Heart right ventricle (tissue), 16 donors: ENCODE results near the gene FGD4. TPM values are rescaled to one million over a fixed set of nuclear protein-coding genes. Genes with fewer than 3 reads are reported as not detected.

Experiments used
- ATAC-seq, 8 donors: fragments of 200-7000 bp; cut with Tn5 transposase; one replicate each; pipeline ENCODE4 v1.9.1; 2020; ENCODE audit warnings: mild to moderate bottlenecking in 8 of 8, moderate library complexity in 8 of 8, moderate number of reproducible peaks in 1 of 8
- DNase-seq, 2 donors: peaks; one replicate each; pipeline ENCODE4 v3.0.0-alpha.2; 2020
- H3K27ac ChIP-seq, 10 donors: fragments of 200-600 bp; sonication (generic) in 2 of 10; one replicate each; pipeline versions ENCODE4 v1.5.0 to v1.8.0; 2020 to 2022; ENCODE audit warnings: mild to moderate bottlenecking in 3 of 10
- H3K27me3 ChIP-seq, 7 donors: fragments of 200-600 bp; one replicate each; pipeline ENCODE4 v1.8.0; 2021 to 2022; ENCODE audit warnings: mild to moderate bottlenecking in 2 of 7
- H3K36me3 ChIP-seq, 9 donors: fragments of 200-600 bp; sonication (generic) in 1 of 9; one replicate each; pipeline versions ENCODE4 v1.5.0 to v1.8.0; 2020 to 2022; ENCODE audit warnings: mild to moderate bottlenecking in 2 of 9
- H3K4me1 ChIP-seq, 9 donors: fragments of 200-600 bp; sonication (generic) in 1 of 9; one replicate each; pipeline versions ENCODE4 v1.5.0 to v1.8.0; 2020 to 2022; ENCODE audit warnings: mild to moderate bottlenecking in 4 of 9
- H3K4me3 ChIP-seq, 10 donors: fragments of 200-600 bp; sonication (generic) in 2 of 10; one replicate each; pipeline versions ENCODE4 v1.5.0 to v1.8.0; 2020 to 2022; ENCODE audit warnings: mild to moderate bottlenecking in 7 of 10, moderate library complexity in 2 of 10
- H3K9me3 ChIP-seq, 11 donors: fragments of 200-600 bp in 10 of 11; sonication (generic) in 2 of 11; one replicate each; pipeline versions ENCODE4 v1.5.0 to v1.8.0; 2013 to 2022; ENCODE audit warnings: mild to moderate bottlenecking in 2 of 11, control low read depth in 1 of 11, moderate library complexity in 1 of 11
- WGBS, 2 donors: extraction: QIAGEN DNeasy Blood & Tissue Kit; methylation state at CpG; one replicate each; pipeline ENCODE4 v1.1.7; 2013; ENCODE audit warnings: inconsistent platforms in 1 of 2; 5-methylcytosine and 5-hydroxymethylcytosine counted together
- intact Hi-C, 10 donors: fragments of 100-400 bp; cut with DNase I; formaldehyde crosslinking; loops; one replicate each; pipeline versions ENCODE4 v1.11.1 to v1.14.2; 2022
- polyA plus RNA-seq, 2 donors: library from polyadenylated mRNA; stranded (reverse); fragments of 200-250 nt; gene quantifications; one replicate each; pipeline ENCODE4 v1.2.3, GENCODE V29; 2013
- total RNA-seq, 10 donors: library from RNA; stranded (reverse); fragmentation: NEBNext Ultra II Directional in 3 of 10; extraction: Animal tissue kit (Norgen Biotek cat#: 25700) in 3 of 10; gene quantifications; one replicate each; pipeline versions ENCODE4 v1.2.1 to v1.2.4, GENCODE V29; 2021 to 2023
- TF ChIP-seq, protein P1 (sequence below), 9 donors: fragments of 200-600 bp; sonication (generic) in 2 of 9; IDR thresholded peaks; one replicate each; pipeline versions ENCODE4 v1.5.0 to v1.8.0; 2021 to 2022; ENCODE audit warnings: antibody characterized with exemption in 9 of 9, mild to moderate bottlenecking in 5 of 9, moderate library complexity in 1 of 9
- donor health status: Arrhythmogenic right ventricular cardiomyopathy.
- donor health status: ischemic (EF 13 %, LVEDD 7.1; RV severe dilation, severe dysfunction).
- donor health status: healthy with polysubstance abuse.
- donor health status: DM: no; HTN: yes; CAD: no.
- donor health status: DM: no; HTN: no; CAD: no.
- donor health status: ischemic (EF 25% LVEDD 6.9; RV normal size, moderate dysfunction).
- donor health status: ischemic (EF 25% LVEDD 5.7; RV mildly dilated, moderate dysfunction).
- donor health status: healthy.
- donor health status: DM: yes; HTN: yes; CAD: no.
- donor health status: Ischemic cardiomyopathy.
- donor health status: ischemic (EF 35%, LVEDD 5.7; RV mildly dilated, moderate dysfunction).
- donor health status: nonischemic (EF 11% LVEDD 7.7; RV severe dilation, severe dysfunction).
- donor health status: DM: yes; HTN: yes; CAD: no.
- donor health status: PGD.
- donor health status: ischemic (EF 29% LVEDD 5.4; RV normal size, mild dysfunction).
- donor health status: nonischemic (EF 23%, LVEDD 6.1; RV moderate dilation, normal function).

The FGD4 gene
- total and polyA plus RNA-seq, 12 donors, result 2.6 to 36.9 (median 25.5) TPM

- DNase-seq, result no peak
- TF ChIP-seq, protein P1, sequence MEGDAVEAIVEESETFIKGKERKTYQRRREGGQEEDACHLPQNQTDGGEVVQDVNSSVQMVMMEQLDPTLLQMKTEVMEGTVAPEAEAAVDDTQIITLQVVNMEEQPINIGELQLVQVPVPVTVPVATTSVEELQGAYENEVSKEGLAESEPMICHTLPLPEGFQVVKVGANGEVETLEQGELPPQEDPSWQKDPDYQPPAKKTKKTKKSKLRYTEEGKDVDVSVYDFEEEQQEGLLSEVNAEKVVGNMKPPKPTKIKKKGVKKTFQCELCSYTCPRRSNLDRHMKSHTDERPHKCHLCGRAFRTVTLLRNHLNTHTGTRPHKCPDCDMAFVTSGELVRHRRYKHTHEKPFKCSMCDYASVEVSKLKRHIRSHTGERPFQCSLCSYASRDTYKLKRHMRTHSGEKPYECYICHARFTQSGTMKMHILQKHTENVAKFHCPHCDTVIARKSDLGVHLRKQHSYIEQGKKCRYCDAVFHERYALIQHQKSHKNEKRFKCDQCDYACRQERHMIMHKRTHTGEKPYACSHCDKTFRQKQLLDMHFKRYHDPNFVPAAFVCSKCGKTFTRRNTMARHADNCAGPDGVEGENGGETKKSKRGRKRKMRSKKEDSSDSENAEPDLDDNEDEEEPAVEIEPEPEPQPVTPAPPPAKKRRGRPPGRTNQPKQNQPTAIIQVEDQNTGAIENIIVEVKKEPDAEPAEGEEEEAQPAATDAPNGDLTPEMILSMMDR (IDR thresholded peaks at IDR 0.05), result no peak
- H3K27me3 ChIP-seq, result no peaks in the 10 kb centered on the region
- intact Hi-C loops, result no loop called here
- peaks cover 0 to 16% (median 8%) of the 10 kb centered on the region in 9 donors for H3K4me1 ChIP-seq
- no peak for ATAC-seq
- no peak overlapping the region for H3K4me3 ChIP-seq
- no peaks in the 10 kb centered on the region for H3K9me3 ChIP-seq
- no peak overlapping the region for H3K27ac ChIP-seq
- peaks cover 0 to 99% (median 30%) of the 10 kb centered on the region in 9 donors for H3K36me3 ChIP-seq
- 87 to 94% methylated on average over 2 of the region's 2 CpGs for WGBS, 2 donors
Observed at GRCh38 chr12:32606443-32606842, 207.1 kb downstream of the FGD4 start.

DNA sequence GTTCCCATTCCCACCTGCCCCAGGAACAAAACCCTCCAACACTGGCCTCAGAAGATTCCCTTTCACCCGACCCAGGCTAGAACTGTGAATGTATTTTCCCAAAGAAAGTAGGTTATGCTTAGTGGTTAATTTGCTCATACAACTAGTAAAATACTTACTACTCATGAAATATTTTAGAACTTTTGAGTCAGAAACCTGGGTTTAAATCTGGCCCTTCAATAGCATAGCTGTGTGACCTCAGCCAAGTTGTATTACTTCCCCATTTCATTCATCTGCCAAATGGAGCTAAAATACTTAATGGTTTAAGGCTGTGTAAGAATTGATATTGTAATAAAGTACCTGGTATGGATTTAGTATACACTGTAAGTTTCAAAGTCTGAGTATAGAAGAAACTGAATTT lies 210.6 kb downstream of the FGD4 start:
- H3K4me3 ChIP-seq, result no peak overlapping the region
- no peaks in the 10 kb centered on the region for H3K9me3 ChIP-seq
- H3K36me3 ChIP-seq, result peaks cover 0 to 98% (median 20%) of the 10 kb centered on the region in 9 donors
- intact Hi-C loops, result no loop called here
- 96 to 97% methylated on average over 1 of the region's 1 CpG for WGBS, 2 donors
- TF ChIP-seq, protein P1 (IDR thresholded peaks at IDR 0.05), result no peak
- DNase-seq, result no peak
- H3K27me3 ChIP-seq, result no peaks in the 10 kb centered on the region
- ATAC-seq, result no peak
- H3K27ac ChIP-seq, result no peak overlapping the region
- H3K4me1 ChIP-seq, result peaks cover 0 to 25% (median 19%) of the 10 kb centered on the region in 9 donors

DNA sequence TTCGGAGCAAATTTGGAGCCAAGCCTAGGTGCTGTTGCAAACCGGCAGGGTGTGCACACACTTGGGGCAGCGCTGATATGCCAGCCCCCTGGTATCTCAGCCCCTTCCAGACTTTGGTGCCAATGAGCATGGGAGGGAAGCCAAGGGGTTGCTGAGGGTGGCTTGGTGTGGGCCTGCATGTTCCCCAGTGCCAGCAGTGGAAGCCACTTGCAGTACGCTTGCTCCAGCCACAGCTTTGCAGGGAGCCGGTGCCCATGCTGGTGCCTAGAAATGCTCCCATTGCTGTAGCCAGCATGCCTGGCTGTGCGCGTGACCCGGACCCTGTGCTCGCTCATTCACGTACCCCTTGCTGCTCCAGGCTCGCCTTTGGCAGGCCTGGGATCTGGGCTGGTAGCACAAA lies 212.6 kb downstream of the FGD4 start:
- no peaks in the 10 kb centered on the region for H3K9me3 ChIP-seq
- intact Hi-C loops, result no loop called here
- peaks cover 0 to 94% (median 20%) of the 10 kb centered on the region in 9 donors for H3K36me3 ChIP-seq
- H3K4me3 ChIP-seq, result no peak overlapping the region
- TF ChIP-seq, protein P1 (IDR thresholded peaks at IDR 0.05), result no peak
- 77 to 95% methylated on average over 11 of the region's 11 CpGs for WGBS, 2 donors
- peaks cover 0 to 28% (median 14%) of the 10 kb centered on the region in 9 donors for H3K4me1 ChIP-seq
- DNase-seq, result peak in 1 of 2 donors; percentile 69
- H3K27ac ChIP-seq, result peak overlapping the region in 6 of 10 donors; percentile 25 to 75 (median 49)
- no peaks in the 10 kb centered on the region for H3K27me3 ChIP-seq
- ATAC-seq, result peak; percentile 29 to 94 (median 90)

DNA sequence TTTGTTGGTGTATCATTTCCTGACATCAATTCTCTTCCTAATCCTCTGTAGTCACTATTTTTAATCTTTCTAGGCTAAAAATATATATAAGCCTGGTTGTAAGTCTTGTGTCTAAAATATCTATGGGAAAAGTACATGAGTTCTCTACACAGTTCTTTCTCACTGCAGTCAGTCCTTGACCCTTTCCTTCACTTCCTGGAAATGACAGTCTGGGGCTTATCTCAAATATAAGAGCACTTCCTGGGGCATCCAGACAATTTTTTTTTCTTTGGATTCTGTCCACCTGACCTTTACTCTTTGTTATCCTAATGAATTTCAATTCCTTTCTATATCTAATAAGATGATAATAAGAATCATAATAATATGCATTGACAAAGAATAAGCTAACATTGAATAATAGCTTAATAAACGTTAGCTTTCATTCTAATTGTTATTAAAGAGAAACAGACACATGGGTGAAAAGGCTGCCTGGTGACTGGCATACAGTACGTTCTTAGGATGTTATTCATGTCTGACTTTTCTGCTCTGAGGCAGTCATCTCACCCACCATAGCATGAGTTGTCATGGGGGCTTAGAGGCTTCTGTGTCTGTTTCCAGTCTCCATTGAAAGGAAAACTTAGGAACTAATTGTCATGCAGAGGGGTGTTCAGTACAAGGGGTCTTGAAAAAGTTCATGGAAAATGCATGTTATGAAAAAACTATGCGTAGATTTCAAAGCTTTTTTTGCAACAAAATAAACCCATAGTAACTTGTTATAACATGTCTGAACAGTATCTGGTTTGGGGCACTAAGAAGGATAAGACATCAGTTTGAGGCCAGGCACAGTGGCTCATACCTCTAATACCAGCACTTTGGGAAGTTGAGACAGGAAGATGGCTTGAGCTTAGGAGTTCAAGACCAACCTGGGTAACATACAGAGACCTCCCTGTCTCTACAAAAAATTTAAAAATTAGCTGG lies 213.6 kb downstream of the FGD4 start:
- 62 to 81% methylated on average over 3 of the region's 3 CpGs for WGBS, 2 donors
- Histone ChIP-seq H3K27ac (peak overlapping the region in 7 of 10 donors; percentile 14 to 75 (median 42)), H3K4me3 (no peak overlapping the region), H3K9me3 (no peaks in the 10 kb centered on the region), H3K36me3 (peaks cover 0 to 94% (median 19%) of the 10 kb centered on the region in 9 donors), H3K27me3 (no peaks in the 10 kb centered on the region), H3K4me1 (peaks cover 0 to 28% (median 14%) of the 10 kb centered on the region in 9 donors)
- intact Hi-C loops, result no loop called here
- TF ChIP-seq, protein P1 (IDR thresholded peaks at IDR 0.05), result no peak
- DNase-seq, result no peak
- ATAC-seq, result peak in 1 of 8 donors; percentile 52
